Esophagus squamous epithelium (tissue), 4 donors: Measurements from ENCODE around the gene YARS1.

Source experiments
- POLR2A ChIP-seq, 4 donors: fragments of 450-650 bp; IDR thresholded peaks; one replicate each; pipeline ENCODE4 v1.6.1; 2017; ENCODE audit warnings: antibody characterized with exemption in 4 of 4, mild to moderate bottlenecking in 4 of 4, moderate library complexity in 3 of 4
- TF ChIP-seq, protein P1 (sequence below), 6 experiments: fragments of 450-650 bp in 4 of 6; fragments of 200-600 bp in 2 of 6; sonication (generic) in 2 of 6; IDR thresholded peaks; one replicate each; pipeline ENCODE4 v1.5.1; 2016 to 2019; ENCODE audit warnings: antibody characterized with exemption in 6 of 6, mild to moderate bottlenecking in 4 of 6, moderate library complexity in 4 of 6

DNA sequence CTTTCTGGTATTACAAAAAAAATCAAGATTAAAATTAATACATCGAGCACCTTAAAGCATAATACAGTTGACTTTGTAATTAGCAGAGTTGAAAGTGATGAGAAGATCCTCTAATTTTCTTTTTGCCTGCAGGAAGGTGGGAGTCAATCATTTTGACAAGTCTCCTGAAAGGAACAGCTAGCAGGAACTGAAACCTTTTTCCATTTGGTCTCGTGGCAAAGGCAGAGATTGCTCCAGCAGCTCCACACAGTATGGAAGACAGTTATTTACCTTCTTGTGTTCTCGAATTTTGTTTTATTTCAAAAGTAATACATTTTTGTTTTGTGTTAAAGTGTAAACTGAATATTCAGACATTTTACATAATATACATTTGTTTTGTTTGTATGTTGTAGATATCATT, 8.0 kb upstream of the YARS1 start:
- TF ChIP-seq, protein P1, sequence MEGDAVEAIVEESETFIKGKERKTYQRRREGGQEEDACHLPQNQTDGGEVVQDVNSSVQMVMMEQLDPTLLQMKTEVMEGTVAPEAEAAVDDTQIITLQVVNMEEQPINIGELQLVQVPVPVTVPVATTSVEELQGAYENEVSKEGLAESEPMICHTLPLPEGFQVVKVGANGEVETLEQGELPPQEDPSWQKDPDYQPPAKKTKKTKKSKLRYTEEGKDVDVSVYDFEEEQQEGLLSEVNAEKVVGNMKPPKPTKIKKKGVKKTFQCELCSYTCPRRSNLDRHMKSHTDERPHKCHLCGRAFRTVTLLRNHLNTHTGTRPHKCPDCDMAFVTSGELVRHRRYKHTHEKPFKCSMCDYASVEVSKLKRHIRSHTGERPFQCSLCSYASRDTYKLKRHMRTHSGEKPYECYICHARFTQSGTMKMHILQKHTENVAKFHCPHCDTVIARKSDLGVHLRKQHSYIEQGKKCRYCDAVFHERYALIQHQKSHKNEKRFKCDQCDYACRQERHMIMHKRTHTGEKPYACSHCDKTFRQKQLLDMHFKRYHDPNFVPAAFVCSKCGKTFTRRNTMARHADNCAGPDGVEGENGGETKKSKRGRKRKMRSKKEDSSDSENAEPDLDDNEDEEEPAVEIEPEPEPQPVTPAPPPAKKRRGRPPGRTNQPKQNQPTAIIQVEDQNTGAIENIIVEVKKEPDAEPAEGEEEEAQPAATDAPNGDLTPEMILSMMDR (IDR thresholded peaks at IDR 0.05) = no peak
- TF ChIP-seq POLR2A (IDR thresholded peaks at IDR 0.05) = no peak
